ENCODE results near the gene ECSCR.

The ECSCR gene

GRCh38 chr5:139414581-139415130, 47.9 kb downstream of the ECSCR start (continued):
- TF ChIP-seq IKZF3 (tag by site-specific recombination; IDR thresholded peaks at IDR 0.05) (no peak), CTCF (tag by site-specific recombination; IDR thresholded peaks at IDR 0.05) (no peak), ZBTB17 (tag by site-specific recombination; IDR thresholded peaks at IDR 0.05) (no peak), EGR2 (tag by site-specific recombination; IDR thresholded peaks at IDR 0.05; ENCODE audit: low read depth) (no peak)

- Histone ChIP-seq H3K9me3 (ENCODE audit: control insufficient read depth, insufficient read depth, low read depth, low read length) (no peaks in the 10 kb centered on the region), H3K36me3 (ENCODE audit: control insufficient read depth in 2 of 2, insufficient read depth in 1 of 2, low read length in 2 of 2) (peaks cover 10 to 55% of the 10 kb centered on the region in 2 experiments), H3K27ac (ENCODE audit: extremely low read depth, low read depth, low read length) (no peak overlapping the region), H3K4me3 (ENCODE audit: low read depth, low read length) (no peak overlapping the region), H3K4me1 (ENCODE audit: control insufficient read depth, insufficient read depth, low read length) (peaks cover 3% of the 10 kb centered on the region; the same call in 1 of the 2 replicates)
- CTCF ChIA-PET, result interaction anchor here (1.0 to 2.6 kb wide), 4 partner anchors 8 to 150 kb away, joined by 3 to 11 read pairs (median 6); no protein-coding TSS in a partner anchor
- TF ChIP-seq ZNF626 (tag by site-specific recombination; IDR thresholded peaks at IDR 0.05) (no peak), ZNF16 (tag by site-specific recombination; IDR thresholded peaks at IDR 0.05; ENCODE audit: low read depth) (no peak), ZNF146 (tag by site-specific recombination; IDR thresholded peaks at IDR 0.05) (no peak), PRDM4 (tag by site-specific recombination; IDR thresholded peaks at IDR 0.05) (no peak), GLI4 (tag by site-specific recombination; IDR thresholded peaks at IDR 0.05) (no peak), TSHZ1 (tag by site-specific recombination; IDR thresholded peaks at IDR 0.05; ENCODE audit: borderline replicate concordance) (no peak), WT1 (tag by site-specific recombination; IDR thresholded peaks at IDR 0.05) (no peak), ZNF639 (tag by site-specific recombination; IDR thresholded peaks at IDR 0.05) (no peak), HOXA7 (CRISPR knock-in tag; IDR thresholded peaks at IDR 0.05; ENCODE audit: borderline replicate concordance) (no peak), PRDM1 (tag by site-specific recombination; IDR thresholded peaks at IDR 0.05) (no peak), ZNF362 (tag by site-specific recombination; IDR thresholded peaks at IDR 0.05) (no peak), GFI1B (tag by site-specific recombination; IDR thresholded peaks at IDR 0.05) (no peak), INSM2 (tag by site-specific recombination; IDR thresholded peaks at IDR 0.05) (no peak), ZNF324 (tag by site-specific recombination; IDR thresholded peaks at IDR 0.05) (no peak), HIC1 (tag by site-specific recombination; IDR thresholded peaks at IDR 0.05) (no peak)
- POLR2A ChIA-PET, result no interaction called here
These were observed 48.6 kb downstream of the ECSCR start for GRCh38 chr5:139413963-139414362.
